K562 (cell line): ENCODE data around the gene PGM2. TPM values are rescaled to one million over a fixed set of nuclear protein-coding genes. Genes with fewer than 3 reads are reported as not detected.

Source experiments
- ATAC-seq: fragments of 200-7000 bp; cut with Tn5 transposase; 3 replicates; pipeline ENCODE4 v1.9.1; 2020; ENCODE audit warnings: moderate library complexity
- BruUV-seq: library from RNA; stranded (reverse); fragments of 400-500 nt; replicated peaks from 2 replicates; lab custom pipeline; 2021; lab: Mats Ljungman, UMichigan
- CTCF ChIA-PET: fragments of 300-600 bp; formaldehyde crosslinking; extraction: SDS; loops from one replicate; lab custom pipeline; 2021; ENCODE audit warnings: low intra/inter-chr PET ratio; lab: Yijun Ruan, JAX
- POLR2A ChIA-PET: fragments of 300-600, 350-650 bp; sonication (Branson Sonifier 250); formaldehyde crosslinking; extraction: SDS; loops from one replicate; lab custom pipeline; 2021; ENCODE audit warnings: antibody characterized with exemption, inconsistent platforms; lab: Yijun Ruan, JAX
- DNase-seq, 4 experiments: peaks; one replicate each; pipeline versions ENCODE4 v3.0.0 to v3.0.0-alpha.2; 2011 to 2018; ENCODE audit warnings: low spot score in 3 of 4, mixed read lengths in 3 of 4; ENCODE audit errors: extremely low read depth in 1 of 4
- FAIRE-seq: peaks from 2 replicates; lab custom pipeline; 2011; peaks lifted over from hg19 to GRCh38; lab: Jason Lieb, UNC
- H2AFZ ChIP-seq: 2 replicates; pipeline ENCODE4 v1.6.0; 2011; ENCODE audit warnings: low read depth, low read length, control low read depth, inconsistent platforms
- H3K27ac ChIP-seq: fragments of 200-600 bp; 3 replicates; pipeline ENCODE4 v1.8.0; 2011; ENCODE audit warnings: low read depth, mild to moderate bottlenecking, control low read depth, inconsistent platforms, low read length, moderate library complexity, mixed read lengths; ENCODE audit errors: extremely low read depth
- H3K27me3 ChIP-seq, 2 experiments: fragments of 300-600 bp in 1 of 2; 2 replicates in 1 of 2; 3 replicates in 1 of 2; pipeline versions ENCODE4 v1.6.0 to v1.8.0; 2011; ENCODE audit warnings: inconsistent platforms in 2 of 2, low read length in 2 of 2, mild to moderate bottlenecking in 1 of 2, mixed read lengths in 1 of 2, moderate library complexity in 1 of 2; ENCODE audit not compliant: control insufficient read depth in 2 of 2, insufficient read depth in 2 of 2
- H3K36me3 ChIP-seq: fragments of 300-600 bp; 3 replicates; pipeline ENCODE4 v1.8.0; 2011; ENCODE audit warnings: mild to moderate bottlenecking, low read length, inconsistent platforms; ENCODE audit not compliant: control insufficient read depth, insufficient read depth
- H3K4me1 ChIP-seq, 2 experiments: fragments of 200-600 bp in 1 of 2; replicated peaks in 1 of 2; 2 replicates in 1 of 2; 3 replicates in 1 of 2; pipeline versions ENCODE4 v1.5.1 to v1.8.0; 2011; ENCODE audit warnings: inconsistent platforms in 2 of 2, low read length in 2 of 2, mild to moderate bottlenecking in 1 of 2, mixed read lengths in 1 of 2, moderate library complexity in 1 of 2; ENCODE audit not compliant: control insufficient read depth in 2 of 2, insufficient read depth in 2 of 2
- H3K4me2 ChIP-seq: 2 replicates; pipeline ENCODE4 v1.6.1; 2011; ENCODE audit warnings: low read length, control low read depth, inconsistent platforms, mixed read lengths; ENCODE audit not compliant: insufficient read depth
- H3K4me3 ChIP-seq: fragments of 200-600 bp; sonication (generic), shearing (Covaris generic); 2 replicates; pipeline ENCODE4 v1.5.1; 2016; ENCODE audit warnings: control low read depth, inconsistent platforms
- H3K79me2 ChIP-seq: fragments of 200-600 bp; 3 replicates; pipeline ENCODE4 v1.8.0; 2011; ENCODE audit warnings: low read length, inconsistent platforms; ENCODE audit not compliant: control insufficient read depth, insufficient read depth
- H3K9ac ChIP-seq, 2 experiments: 2 replicates each; pipeline versions ENCODE4 v1.6.0 to v1.6.1; 2011; ENCODE audit warnings: low read depth in 2 of 2, low read length in 2 of 2, control low read depth in 1 of 2, inconsistent platforms in 1 of 2, mild to moderate bottlenecking in 1 of 2, mixed read lengths in 1 of 2; ENCODE audit not compliant: insufficient read depth in 1 of 2
- H3K9me1 ChIP-seq: one replicate; pipeline ENCODE4 v1.6.0; 2011; ENCODE audit warnings: inconsistent platforms, mild to moderate bottlenecking, low read length, moderate library complexity; ENCODE audit not compliant: control insufficient read depth, insufficient read depth
- H3K9me3 ChIP-seq: replicated peaks from 2 replicates; pipeline ENCODE4 v1.5.1; 2011; ENCODE audit warnings: low read depth, low read length, inconsistent platforms; ENCODE audit not compliant: control insufficient read depth, insufficient read depth
- H4K20me1 ChIP-seq: replicated peaks from 2 replicates; pipeline ENCODE4 v1.6.1; 2011; ENCODE audit warnings: low read length, inconsistent platforms, mixed read lengths; ENCODE audit not compliant: control insufficient read depth, insufficient read depth
- MAFF ChIP-seq: IDR thresholded peaks from 2 replicates; pipeline ENCODE4 v1.6.1; 2012; ENCODE audit warnings: low read length, improper control_type of control experiment
- RFX5 ChIP-seq: IDR thresholded peaks from 2 replicates; pipeline ENCODE4 v1.6.1; 2011; ENCODE audit warnings: low read depth, mild to moderate bottlenecking, improper control_type of control experiment, low read length
- SNIP1 ChIP-seq: fragments of 450-650 bp; IDR thresholded peaks from 2 replicates; pipeline ENCODE4 v1.7.1; 2017; ENCODE audit warnings: low read depth, mild to moderate bottlenecking
- STAG1 ChIP-seq: sonication (generic); formaldehyde crosslinking; IDR thresholded peaks from 2 replicates; pipeline ENCODE4 v1.5.0; 2020; ENCODE audit warnings: missing genetic modification reagents, borderline replicate concordance
- ZNF24 ChIP-seq: fragments of 450-650 bp; IDR thresholded peaks from 2 replicates; pipeline ENCODE4 v1.6.1; 2016
- WGBS: fragments of 100-300 bp; shearing (Covaris generic); methylation state at CpG from one replicate; pipeline ENCODE4 v1.1.6; 2016; ENCODE audit warnings: low coverage, mixed read lengths; ENCODE audit not compliant: insufficient coverage; ENCODE audit errors: missing lambda C conversion rate; 5-methylcytosine and 5-hydroxymethylcytosine counted together
- in situ Hi-C: fragments of 300-500 bp; cut with MboI; formaldehyde crosslinking; loops from 4 replicates; pipeline ENCODE4 v1.15.0; 2018; ENCODE audit warnings: inconsistent platforms, mixed read lengths
- intact Hi-C: fragments of 100-400 bp; cut with micrococcal nuclease; formaldehyde crosslinking; loops from 2 replicates; pipeline ENCODE4 v1.14.2; 2022
- polyA plus RNA-seq, 8 experiments: library from polyadenylated mRNA; depleted of rRNA in 4 of 8; stranded (reverse) in 5 of 8; unstranded in 3 of 8; fragments of >200 nt; fragmentation: Nextera tagmentation in 2 of 8; fragmentation: Illumina TruSeq in 1 of 8; extraction: Ambion mirVana in 2 of 8; extraction: Trizol in 1 of 8; gene quantifications; 2 replicates each; pipeline versions ENCODE4 v1.2.1 to v1.2.3, GENCODE V29; 2011 to 2014; ENCODE audit warnings: inconsistent platforms in 1 of 8, missing spikeins in 1 of 8
- total RNA-seq, 7 experiments: library from RNA; depleted of rRNA in 6 of 7; stranded (reverse); fragments of >200 nt in 6 of 7; fragmentation: Illumina TruSeq in 2 of 7; extraction: Trizol in 2 of 7; gene quantifications; 2 replicates each; pipeline versions ENCODE4 v1.2.1 to v1.2.3, GENCODE V29; 2011 to 2021; ENCODE audit warnings: low replicate concordance in 1 of 7
- TF ChIP-seq, protein P1 (sequence below): fragments of 150-350 bp; IDR thresholded peaks from 2 replicates; pipeline ENCODE4 v1.6.1; 2014; ENCODE audit warnings: low read depth, mild to moderate bottlenecking, low read length, borderline replicate concordance
- TF ChIP-seq, protein P2 (sequence below): fragments of 200-800 bp; sonication (Bioruptor generic); IDR thresholded peaks from 2 replicates; pipeline ENCODE4 v1.6.1; 2016; ENCODE audit warnings: missing genetic modification characterization, missing compliant biosample characterization
- TF ChIP-seq, protein P3 (sequence below): sonication (generic); formaldehyde crosslinking; IDR thresholded peaks from 2 replicates; pipeline ENCODE4 v1.8.0; 2022; ENCODE audit warnings: mild to moderate bottlenecking, missing genetic modification reagents
- TF ChIP-seq, protein P4 (sequence below), 2 experiments: fragments of 450-650 bp in 1 of 2; IDR thresholded peaks; 2 replicates each; pipeline ENCODE4 v1.6.1; 2011 to 2017; ENCODE audit warnings: low read depth in 2 of 2, antibody characterized with exemption in 1 of 2, borderline replicate concordance in 1 of 2, low read length in 1 of 2, mild to moderate bottlenecking in 1 of 2, mixed read lengths in 1 of 2; ENCODE audit not compliant: control insufficient read depth in 1 of 2

Gene PGM2
- total and polyA plus RNA-seq, 9 of the 15 experiments (the other 6 are each of a cell fraction or from before 2014, with no cell fraction given), result 15.2 to 77.3 (median 51.4) TPM

DNA sequence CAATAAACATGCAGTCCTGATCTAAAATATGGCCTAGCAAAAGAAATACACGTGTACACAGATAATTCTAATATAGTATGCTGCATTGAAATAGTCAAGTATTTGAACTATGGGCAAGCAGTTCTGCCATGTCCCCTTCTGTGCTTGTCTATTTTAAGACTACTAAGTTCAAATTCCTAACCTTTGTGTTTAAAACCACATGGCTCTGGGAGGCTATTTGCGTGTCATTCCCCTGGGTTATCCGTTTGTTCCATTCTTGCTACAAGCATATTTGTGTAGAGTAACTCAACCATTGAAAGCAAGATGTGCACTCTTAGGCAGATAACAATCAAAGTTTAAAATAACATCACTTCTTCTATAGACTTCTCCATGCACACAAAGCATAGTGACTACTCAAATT lies 39.0 kb downstream of the PGM2 start:
- Histone ChIP-seq H4K20me1 (no peaks in the 10 kb centered on the region), H3K27me3 (no peaks in the 10 kb centered on the region), H3K9me3 (no peaks in the 10 kb centered on the region), H3K4me1 (no peaks in the 10 kb centered on the region), H3K9me1 (no peaks in the 10 kb centered on the region), H3K36me3 (peaks cover 26% of the 10 kb centered on the region; the same call in 2 of the 3 replicates), H3K4me2 (no peak overlapping the region), H3K27ac (no peak overlapping the region), H2AFZ (no peak overlapping the region), H3K9ac (no peak overlapping the region), H3K4me3 (no peak overlapping the region), H3K79me2 (no peaks in the 10 kb centered on the region)
- no peak for DNase-seq
- in situ Hi-C loops, result no loop called here
- intact Hi-C loops, result no loop called here
- ATAC-seq, result no peak
- CTCF ChIA-PET, result no interaction called here
- POLR2A ChIA-PET, result interaction anchor here (0.5 kb wide), 1 partner anchor 14 kb away, joined by 3 read pairs; no protein-coding TSS in a partner anchor
- no peak for FAIRE-seq
- BruUV-seq, result no TSS peak
- 80% methylated on average over 3 of the region's 3 CpGs for WGBS
- TF ChIP-seq, protein P1, sequence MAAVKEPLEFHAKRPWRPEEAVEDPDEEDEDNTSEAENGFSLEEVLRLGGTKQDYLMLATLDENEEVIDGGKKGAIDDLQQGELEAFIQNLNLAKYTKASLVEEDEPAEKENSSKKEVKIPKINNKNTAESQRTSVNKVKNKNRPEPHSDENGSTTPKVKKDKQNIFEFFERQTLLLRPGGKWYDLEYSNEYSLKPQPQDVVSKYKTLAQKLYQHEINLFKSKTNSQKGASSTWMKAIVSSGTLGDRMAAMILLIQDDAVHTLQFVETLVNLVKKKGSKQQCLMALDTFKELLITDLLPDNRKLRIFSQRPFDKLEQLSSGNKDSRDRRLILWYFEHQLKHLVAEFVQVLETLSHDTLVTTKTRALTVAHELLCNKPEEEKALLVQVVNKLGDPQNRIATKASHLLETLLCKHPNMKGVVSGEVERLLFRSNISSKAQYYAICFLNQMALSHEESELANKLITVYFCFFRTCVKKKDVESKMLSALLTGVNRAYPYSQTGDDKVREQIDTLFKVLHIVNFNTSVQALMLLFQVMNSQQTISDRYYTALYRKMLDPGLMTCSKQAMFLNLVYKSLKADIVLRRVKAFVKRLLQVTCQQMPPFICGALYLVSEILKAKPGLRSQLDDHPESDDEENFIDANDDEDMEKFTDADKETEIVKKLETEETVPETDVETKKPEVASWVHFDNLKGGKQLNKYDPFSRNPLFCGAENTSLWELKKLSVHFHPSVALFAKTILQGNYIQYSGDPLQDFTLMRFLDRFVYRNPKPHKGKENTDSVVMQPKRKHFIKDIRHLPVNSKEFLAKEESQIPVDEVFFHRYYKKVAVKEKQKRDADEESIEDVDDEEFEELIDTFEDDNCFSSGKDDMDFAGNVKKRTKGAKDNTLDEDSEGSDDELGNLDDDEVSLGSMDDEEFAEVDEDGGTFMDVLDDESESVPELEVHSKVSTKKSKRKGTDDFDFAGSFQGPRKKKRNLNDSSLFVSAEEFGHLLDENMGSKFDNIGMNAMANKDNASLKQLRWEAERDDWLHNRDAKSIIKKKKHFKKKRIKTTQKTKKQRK, result no peak
- no peak for TF ChIP-seq ZNF24
- no peak for TF ChIP-seq RFX5
- TF ChIP-seq, protein P2, sequence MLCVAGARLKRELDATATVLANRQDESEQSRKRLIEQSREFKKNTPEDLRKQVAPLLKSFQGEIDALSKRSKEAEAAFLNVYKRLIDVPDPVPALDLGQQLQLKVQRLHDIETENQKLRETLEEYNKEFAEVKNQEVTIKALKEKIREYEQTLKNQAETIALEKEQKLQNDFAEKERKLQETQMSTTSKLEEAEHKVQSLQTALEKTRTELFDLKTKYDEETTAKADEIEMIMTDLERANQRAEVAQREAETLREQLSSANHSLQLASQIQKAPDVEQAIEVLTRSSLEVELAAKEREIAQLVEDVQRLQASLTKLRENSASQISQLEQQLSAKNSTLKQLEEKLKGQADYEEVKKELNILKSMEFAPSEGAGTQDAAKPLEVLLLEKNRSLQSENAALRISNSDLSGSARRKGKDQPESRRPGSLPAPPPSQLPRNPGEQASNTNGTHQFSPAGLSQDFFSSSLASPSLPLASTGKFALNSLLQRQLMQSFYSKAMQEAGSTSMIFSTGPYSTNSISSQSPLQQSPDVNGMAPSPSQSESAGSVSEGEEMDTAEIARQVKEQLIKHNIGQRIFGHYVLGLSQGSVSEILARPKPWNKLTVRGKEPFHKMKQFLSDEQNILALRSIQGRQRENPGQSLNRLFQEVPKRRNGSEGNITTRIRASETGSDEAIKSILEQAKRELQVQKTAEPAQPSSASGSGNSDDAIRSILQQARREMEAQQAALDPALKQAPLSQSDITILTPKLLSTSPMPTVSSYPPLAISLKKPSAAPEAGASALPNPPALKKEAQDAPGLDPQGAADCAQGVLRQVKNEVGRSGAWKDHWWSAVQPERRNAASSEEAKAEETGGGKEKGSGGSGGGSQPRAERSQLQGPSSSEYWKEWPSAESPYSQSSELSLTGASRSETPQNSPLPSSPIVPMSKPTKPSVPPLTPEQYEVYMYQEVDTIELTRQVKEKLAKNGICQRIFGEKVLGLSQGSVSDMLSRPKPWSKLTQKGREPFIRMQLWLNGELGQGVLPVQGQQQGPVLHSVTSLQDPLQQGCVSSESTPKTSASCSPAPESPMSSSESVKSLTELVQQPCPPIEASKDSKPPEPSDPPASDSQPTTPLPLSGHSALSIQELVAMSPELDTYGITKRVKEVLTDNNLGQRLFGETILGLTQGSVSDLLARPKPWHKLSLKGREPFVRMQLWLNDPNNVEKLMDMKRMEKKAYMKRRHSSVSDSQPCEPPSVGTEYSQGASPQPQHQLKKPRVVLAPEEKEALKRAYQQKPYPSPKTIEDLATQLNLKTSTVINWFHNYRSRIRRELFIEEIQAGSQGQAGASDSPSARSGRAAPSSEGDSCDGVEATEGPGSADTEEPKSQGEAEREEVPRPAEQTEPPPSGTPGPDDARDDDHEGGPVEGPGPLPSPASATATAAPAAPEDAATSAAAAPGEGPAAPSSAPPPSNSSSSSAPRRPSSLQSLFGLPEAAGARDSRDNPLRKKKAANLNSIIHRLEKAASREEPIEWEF (CRISPR knock-in tag), result no peak
- TF ChIP-seq STAG1 (CRISPR knock-in tag), result no peak
- TF ChIP-seq, protein P3, sequence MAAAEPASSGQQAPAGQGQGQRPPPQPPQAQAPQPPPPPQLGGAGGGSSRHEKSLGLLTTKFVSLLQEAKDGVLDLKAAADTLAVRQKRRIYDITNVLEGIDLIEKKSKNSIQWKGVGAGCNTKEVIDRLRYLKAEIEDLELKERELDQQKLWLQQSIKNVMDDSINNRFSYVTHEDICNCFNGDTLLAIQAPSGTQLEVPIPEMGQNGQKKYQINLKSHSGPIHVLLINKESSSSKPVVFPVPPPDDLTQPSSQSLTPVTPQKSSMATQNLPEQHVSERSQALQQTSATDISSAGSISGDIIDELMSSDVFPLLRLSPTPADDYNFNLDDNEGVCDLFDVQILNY, result no peak
- TF ChIP-seq, protein P4, sequence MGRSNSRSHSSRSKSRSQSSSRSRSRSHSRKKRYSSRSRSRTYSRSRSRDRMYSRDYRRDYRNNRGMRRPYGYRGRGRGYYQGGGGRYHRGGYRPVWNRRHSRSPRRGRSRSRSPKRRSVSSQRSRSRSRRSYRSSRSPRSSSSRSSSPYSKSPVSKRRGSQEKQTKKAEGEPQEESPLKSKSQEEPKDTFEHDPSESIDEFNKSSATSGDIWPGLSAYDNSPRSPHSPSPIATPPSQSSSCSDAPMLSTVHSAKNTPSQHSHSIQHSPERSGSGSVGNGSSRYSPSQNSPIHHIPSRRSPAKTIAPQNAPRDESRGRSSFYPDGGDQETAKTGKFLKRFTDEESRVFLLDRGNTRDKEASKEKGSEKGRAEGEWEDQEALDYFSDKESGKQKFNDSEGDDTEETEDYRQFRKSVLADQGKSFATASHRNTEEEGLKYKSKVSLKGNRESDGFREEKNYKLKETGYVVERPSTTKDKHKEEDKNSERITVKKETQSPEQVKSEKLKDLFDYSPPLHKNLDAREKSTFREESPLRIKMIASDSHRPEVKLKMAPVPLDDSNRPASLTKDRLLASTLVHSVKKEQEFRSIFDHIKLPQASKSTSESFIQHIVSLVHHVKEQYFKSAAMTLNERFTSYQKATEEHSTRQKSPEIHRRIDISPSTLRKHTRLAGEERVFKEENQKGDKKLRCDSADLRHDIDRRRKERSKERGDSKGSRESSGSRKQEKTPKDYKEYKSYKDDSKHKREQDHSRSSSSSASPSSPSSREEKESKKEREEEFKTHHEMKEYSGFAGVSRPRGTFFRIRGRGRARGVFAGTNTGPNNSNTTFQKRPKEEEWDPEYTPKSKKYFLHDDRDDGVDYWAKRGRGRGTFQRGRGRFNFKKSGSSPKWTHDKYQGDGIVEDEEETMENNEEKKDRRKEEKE (IDR thresholded peaks at IDR 0.05; ENCODE audit: borderline replicate concordance in 1 of 2, control insufficient read depth in 1 of 2, low read depth in 2 of 2, low read length in 1 of 2), result no peak
- no peak for TF ChIP-seq SNIP1
- no peak for TF ChIP-seq MAFF
